Activated T-helper 9 cell treated with anti-CD3 and anti-CD28 coated beads, Interleukin-2, amount 50 U/mL, for 16 hours (primary cell): ENCODE data around the gene LGR5.
"Not testable (repeated sequence)": the region's sequence is repeated elsewhere in the genome, so short reads cannot be mapped to it uniquely, and the experiment has no call there.

Source experiments
- DNase-seq: peaks from one replicate; pipeline ENCODE4 v3.0.0-alpha.2; 2020; ENCODE audit warnings: low read depth

The LGR5 gene

DNA sequence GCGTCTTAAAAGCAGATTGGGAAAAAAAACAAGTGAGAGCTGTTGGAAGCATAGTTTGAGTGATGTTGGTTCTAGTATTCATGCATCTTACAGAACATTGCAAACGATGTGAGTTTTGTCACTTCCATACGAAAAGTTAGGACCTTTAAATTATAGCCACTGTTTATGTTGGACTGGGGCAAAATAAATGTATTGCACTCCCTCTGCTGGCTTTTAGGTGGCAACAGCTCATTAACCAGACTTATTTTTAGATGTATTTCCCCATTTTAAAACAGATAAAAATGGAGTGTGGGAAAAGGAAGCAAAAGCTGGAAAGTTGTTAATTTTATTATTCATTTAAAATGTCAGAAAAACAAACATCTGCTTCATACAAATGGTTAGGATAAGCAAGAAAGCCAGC lies 111.9 kb downstream of the LGR5 start:
- DNase-seq: no peak

DNA sequence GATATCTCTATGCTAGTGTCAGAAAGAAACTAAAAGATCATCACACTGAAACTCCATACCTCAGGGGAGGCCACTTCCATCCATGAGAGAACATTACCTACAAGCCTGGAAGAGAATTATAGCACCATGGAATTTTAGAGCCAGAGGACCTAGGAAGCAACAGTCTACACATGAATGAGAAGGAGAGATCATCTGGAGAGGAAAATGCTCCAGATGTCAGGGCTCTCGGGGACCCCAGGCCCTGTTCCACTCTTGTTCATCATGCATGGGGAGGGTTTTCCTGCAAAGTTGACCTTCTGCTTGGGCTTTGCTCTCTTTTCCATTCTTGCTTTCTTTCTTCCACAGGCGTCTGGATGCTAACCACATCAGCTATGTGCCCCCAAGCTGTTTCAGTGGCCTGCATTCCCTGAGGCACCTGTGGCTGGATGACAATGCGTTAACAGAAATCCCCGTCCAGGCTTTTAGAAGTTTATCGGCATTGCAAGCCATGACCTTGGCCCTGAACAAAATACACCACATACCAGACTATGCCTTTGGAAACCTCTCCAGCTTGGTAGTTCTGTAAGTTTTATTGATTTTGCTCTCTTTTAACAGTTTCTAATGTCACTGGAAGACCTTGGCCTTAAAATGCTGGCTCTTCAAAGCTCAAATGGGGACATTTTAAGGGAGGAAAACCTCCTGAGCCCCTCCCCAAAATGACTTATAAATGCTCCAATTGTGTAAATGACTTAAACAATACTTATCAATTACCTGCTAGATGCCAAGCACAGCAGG lies 113.3 kb downstream of the LGR5 start:
- no peak for DNase-seq

DNA sequence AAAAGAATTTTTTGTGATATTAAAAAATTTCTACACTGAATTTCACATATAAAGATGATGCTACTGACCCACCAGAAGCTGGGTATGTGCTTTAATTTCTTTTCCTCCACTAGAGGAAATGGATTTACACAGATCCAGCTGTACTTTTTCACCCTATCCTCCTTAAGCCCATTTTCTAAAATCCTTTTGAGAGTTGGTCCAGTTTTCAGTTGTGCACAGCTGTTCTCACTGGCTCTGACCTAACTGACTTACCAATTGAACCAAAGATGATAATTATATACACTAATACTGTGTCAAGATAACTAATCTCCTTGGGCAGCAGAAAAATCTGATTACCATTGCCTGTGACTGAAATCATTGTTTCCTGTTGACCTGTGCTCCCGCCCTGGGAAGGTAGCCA lies 115.6 kb downstream of the LGR5 start:
- DNase-seq: no peak

DNA sequence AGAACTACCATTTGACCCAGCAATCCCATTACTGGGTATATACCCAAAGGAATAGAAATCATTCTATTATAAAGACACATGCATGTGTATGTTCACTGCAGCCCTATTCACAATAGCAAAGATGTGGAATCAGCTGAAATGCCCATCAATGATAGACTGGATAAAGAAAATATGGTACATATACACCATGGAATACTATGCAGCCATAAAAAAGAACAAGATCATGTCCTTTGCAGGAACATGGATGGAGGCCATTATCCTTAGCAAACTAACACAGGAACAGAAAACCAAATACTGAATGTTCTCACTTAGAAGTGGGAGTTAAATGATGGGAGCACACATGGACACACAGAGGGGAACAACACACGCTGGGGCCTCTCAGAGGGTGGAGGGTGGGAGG lies 116.2 kb downstream of the LGR5 start:
- DNase-seq: not testable (repeated sequence)

DNA sequence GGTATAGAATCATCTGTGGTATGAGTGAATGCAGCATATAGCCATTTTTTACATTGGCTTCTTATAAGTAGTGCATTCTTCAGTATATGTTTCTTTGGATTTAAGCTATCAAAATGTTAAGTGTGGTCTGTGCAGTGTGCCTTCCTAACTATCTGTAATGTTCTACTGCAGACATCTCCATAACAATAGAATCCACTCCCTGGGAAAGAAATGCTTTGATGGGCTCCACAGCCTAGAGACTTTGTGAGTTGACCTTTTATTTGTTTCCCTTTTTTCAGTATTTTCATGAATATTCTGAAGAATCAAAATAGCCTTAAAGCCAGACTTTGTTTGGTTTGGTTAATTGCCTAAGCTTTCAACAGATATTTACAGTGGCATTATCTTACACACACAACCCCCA lies 116.8 kb downstream of the LGR5 start:
- DNase-seq: no peak

DNA sequence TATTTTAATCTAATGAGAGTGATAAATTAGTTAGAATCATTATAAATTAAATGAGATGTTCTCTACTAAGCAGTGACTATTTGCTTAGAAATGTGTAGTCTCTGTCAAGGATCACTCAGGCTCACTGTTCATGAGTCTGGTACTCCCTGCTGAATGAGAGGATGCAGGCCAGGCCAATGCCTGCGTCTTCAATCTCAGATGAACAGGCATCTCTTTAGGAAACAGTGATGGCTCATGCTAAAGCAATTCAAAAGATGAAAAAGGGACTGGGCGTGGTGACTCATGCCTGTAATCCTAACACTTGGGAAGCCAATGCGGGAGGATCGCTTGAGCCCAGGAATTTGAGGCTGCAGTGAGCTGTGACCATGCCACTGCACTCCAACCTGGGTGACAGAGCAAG lies 117.3 kb downstream of the LGR5 start:
- DNase-seq: no peak

DNA sequence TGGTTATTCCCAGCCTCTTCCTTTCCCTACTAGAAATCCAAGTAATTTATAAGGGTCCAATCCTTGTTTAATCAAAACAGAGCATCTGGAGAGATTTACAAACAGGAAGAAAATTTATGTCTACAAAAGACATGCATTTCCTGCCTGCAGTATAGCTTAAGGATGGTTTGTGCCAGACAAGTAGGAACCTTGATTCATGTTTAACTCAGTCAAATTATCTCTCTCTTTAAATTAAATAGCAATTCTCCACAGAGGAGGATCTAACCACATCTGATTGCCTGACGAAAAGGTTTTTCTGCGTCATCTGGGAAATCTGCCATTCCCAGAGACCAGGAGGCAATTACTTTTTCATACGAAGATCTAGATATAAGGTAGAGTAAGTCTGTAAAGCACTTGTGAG lies 118.8 kb downstream of the LGR5 start:
- no peak for DNase-seq

DNA sequence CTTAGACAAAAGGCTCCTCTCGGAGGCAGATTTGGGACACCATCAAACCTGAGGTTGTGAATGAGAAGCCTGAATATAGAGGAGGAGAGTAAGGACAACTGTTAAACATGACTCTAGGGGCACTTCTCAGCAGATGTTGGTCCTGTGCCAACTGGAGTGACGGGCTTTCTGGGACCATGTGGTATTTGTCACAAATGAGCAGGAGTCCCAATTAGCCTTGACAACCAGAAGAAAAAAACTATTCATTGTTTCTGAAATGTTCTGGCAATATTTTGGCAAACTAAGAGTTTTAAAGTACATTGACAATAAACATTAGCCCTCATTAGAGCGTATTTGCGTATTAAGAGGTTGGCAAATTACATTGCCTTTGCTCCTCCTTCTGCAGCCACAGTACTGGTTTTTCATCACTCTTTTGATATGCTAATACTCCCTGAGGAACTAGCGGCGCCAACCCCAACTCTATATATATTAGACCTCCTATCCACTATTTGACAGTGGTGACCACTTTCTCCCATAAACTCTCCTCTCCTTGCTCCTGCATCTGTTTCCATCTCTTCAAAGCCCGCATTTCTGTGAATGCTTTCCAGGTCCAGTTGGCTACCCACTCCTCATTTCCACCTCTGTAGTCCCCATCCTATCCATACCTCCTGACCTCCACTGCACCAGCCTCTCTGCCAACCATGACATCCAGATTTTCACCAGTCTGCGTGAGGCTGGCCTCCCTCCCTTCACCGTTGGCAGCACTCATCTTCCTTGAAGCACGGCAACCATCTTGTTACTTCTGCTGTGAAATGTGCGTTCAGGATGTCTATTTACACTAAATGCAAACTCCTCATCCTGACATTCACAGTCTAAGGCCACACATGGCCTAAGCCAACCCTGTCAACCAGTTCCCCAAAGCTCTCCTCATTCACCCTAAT lies 123.3 kb downstream of the LGR5 start:
- DNase-seq: no peak

DNA sequence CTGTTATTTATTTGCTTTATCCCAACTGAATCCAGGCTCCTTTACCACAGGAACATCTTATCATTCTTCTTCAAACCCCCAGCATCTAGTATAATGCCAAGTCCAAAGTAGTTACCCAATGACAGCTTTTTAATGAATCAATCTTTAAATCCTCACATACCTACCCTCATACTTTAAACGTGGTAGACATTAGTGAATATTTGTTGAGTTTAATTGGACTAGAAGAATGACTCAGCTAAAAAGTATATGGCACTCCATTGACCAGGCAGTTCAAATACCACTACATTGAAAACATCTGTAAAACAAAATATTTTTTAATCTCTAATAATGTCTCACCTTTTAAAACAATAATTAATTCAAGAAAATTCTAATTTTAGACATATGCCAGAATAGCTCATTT lies 125.9 kb downstream of the LGR5 start:
- no peak for DNase-seq

DNA sequence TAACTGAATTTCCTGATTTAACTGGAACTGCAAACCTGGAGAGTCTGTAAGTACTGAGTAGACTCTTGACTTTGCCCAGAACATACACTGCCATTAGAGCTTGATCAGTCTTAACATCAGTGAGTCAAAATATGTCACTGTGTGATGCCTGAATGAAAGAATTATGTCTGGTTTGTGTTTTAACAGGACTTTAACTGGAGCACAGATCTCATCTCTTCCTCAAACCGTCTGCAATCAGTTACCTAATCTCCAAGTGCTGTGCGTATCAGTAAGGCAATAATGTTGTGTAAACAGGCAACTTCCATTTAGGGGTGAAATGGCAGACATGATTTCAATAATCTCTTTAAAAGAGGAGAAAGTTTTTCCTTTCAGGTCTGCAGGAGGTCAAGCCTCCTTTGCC lies 127.1 kb downstream of the LGR5 start:
- no peak for DNase-seq

DNA sequence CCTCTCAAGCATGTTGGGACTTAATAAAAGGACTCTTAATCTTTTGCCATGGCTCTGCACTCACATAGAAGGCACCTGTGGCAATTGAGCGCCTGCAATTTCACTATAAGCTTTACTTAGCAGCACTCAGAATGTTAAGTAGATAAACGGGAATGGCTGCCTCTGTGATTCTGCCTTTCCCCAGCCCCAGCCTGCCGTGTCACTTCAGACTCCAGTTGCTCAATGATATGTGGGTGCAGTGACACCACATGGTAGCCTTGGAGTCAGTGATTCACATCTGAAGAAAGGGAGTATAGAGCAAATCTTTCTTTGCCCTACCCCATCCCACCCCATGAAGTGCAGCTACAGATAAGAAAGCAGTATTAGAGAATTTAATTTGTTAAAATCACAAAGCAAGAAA lies 127.9 kb downstream of the LGR5 start:
- no peak for DNase-seq

DNA sequence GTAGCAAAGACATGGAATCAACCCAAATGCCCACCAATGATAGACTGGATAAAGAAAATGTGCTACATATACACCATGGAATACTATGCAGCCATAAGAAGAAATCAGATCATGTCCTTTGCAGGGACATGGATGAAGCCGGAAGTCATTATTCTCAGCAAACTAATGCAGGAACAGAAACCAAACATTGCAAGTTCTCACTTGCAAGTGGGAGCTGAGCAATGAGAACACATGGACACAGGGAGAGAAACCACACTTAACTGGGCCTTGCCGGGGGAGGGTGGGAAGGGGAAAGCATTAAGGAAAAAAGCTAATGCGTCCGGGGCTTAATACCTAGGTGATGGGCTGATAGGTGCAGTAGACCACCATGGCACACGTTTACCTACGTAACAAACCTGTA lies 130.3 kb downstream of the LGR5 start:
- not testable (repeated sequence) for DNase-seq

DNA sequence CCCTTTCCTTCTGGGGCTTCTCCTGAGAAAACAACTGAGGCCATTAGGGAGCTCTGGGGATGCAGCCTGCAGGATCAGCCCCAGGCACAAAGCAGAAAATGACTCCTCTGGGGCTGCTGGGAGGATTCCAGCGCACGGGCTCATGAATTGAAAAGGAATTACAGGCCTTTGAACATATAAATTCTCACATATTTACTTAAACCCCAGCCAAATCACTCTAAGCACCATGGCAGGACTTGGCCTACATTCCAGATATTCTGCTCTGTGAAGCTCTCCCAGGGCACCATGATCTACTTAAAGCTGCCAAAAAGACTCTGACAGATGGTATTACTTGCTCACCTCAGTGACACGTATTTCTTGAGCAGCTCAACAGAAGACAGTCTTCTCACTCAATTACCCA lies 136.9 kb downstream of the LGR5 start:
- DNase-seq: no peak

DNA sequence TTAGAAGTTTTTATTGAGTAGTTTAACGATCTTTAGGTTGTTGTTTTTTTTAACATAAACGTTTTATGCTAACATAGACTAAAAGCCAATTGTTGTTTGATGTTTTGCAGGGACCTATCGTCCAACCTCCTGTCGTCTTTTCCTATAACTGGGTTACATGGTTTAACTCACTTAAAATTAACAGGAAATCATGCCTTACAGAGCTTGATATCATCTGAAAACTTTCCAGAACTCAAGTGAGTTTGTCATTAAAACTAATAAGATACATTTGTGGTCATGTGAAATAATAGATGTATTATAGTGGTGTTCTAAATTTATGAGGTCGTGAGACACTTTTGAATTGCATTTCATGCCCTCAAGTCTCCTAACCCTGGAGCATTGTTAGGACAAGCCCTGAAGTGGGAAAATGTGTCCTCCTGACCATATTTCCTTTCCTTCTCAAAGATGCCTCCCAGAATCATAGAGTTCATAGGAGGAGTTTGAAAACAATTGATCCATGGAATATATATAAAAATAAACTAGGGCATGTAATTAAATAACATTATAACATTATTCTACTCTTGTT lies 139.2 kb downstream of the LGR5 start:
- no peak for DNase-seq

DNA sequence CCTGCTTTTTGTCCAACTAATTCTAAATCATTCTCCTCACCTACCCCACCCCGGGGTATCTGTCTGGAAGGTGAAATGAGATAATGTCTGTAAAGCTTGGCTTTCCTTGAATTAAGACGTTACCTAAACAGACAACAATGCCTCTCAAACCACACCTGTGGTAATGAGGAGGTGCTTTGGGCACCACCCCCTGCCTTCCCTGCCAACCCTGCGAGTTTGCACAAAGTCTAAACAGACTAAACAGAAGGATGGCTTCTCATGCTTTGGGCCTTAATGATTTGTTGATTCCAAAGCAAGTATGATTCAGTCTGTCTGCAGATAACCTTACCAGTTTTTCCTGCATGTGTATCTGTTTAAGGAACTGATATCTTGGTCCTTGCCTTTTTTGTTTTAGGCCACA lies 141.6 kb downstream of the LGR5 start:
- no peak for DNase-seq

DNA sequence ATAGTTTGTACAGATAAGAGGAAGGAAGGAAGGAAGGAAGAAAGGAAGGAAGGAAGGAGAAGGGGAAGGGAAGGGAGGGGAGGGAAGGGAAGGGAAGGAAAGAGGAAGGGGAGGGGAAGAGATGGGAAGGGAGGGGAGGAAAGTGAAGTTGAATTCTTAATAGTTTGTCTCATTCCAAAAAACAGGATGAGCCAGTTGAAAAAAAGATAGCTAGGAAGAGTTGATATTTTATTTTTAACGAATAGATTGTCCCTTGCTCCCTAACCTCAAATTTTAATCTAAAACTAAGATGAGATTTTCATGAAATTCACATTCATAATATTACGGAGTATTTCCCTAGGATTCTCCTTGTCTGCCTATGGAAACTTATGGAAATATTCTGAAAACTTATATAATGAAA lies 143.3 kb downstream of the LGR5 start:
- DNase-seq: no peak

DNA sequence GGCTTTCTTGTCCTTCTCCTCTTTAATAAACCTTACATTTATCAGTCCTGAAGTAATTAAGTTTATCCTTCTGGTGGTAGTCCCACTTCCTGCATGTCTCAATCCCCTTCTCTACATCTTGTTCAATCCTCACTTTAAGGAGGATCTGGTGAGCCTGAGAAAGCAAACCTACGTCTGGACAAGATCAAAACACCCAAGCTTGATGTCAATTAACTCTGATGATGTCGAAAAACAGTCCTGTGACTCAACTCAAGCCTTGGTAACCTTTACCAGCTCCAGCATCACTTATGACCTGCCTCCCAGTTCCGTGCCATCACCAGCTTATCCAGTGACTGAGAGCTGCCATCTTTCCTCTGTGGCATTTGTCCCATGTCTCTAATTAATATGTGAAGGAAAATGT lies 144.8 kb downstream of the LGR5 start:
- DNase-seq: no peak

DNA sequence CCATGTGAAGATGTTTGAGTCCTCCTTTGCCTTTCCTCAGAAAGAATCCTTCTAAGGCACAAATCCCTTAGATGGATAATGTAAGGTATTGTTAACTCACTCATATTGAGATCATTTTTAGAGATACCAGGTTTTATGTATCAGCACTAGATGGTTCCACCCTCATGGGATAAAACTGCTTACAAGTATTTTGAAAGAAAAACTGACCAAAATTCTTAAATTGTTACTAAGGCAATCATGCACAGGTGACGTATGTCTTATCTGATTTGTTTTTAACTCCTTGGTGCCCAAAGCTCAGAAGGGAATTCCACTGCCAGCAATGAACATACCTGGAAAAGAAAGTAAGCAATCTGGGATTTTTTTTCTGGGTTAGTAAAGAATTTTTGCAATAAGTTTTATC lies 145.6 kb downstream of the LGR5 start:
- no peak for DNase-seq

DNA sequence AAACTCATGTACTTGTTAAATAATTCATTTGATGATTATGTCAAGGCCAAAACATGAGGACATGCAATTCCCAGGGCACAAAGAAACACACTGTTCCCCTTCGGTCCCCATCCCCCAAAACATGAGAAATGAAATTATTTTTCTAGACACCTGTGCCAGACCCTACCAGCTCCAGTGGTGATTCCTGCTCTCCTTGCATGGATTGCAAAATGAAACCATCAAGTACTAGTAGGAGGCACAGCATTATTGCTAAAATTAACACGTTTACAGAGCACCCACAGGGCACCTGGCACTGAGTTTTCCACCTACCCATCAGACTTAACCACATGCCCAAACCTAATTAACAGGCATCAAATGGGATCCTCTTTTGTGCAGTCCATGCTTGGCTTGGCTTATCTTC lies 147.4 kb downstream of the LGR5 start:
- DNase-seq: no peak

DNA sequence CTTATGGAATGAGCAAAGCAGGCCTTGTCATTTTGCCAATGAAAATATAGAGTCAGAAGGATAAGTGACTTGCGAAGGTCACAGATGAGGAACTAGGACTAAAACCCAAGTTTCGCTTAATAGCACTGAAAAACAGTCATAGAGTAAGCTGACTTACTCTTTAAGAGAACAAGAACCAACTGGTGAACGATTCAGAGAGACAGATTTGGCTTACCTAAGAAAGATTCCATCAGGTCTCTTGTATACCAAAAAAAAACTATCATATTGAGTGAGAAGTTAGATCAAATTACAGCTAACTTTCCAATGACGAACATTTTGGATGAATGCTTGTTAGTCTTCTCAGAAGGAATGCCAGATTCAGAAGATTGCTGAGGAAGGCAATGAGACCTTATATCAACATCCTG lies 149.9 kb downstream of the LGR5 start:
- DNase-seq: no peak

DNA sequence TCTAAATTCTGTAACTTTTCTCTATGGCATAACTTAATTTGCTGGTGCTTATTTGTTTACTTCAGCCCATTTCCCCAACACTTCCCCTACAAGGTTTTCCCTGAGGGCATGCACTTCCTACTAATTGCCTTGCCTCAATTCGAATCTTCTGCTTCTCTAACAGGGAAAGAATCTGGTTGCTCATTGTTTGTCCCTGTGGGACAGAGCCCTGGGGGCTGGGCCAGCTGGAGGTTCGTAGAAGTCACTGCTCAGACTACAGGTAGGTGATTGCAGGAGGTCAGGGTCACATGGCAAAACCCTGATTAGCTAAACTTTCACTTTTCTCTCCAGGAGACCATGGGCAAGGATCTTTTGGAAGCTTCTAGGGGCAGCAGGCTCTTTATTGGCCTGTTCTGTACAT lies 152.0 kb downstream of the LGR5 start:
- DNase-seq: no peak

DNA sequence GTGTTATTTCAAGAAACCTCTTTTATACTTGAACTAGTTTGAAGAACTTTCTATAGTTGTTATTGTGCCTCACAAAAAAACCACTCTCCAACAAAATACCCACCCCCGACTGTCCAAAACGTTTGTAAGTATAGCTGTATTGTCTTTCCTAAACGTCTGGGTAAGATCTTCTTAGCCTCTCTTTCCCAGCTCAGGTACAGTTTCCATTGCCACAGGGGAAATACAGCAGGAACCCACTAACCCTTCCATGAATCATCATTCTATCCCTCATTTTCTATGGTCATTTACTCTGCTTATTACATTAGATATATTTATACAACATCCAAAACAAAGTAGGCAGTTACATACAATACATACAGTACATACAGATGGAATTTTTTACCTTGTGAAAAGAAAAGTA lies 153.2 kb downstream of the LGR5 start:
- DNase-seq: no peak
